Mammary epithelial cell (primary cell): ENCODE measurements around the gene ABR.

Source experiments
- CTCF ChIP-seq, 2 donors: IDR thresholded peaks in 1 of 2; conservative IDR thresholded peaks in 1 of 2; 2 replicates each; pipeline ENCODE4 v1.5.1; 2011 to 2012; ENCODE audit warnings: inconsistent platforms in 2 of 2, low read length in 2 of 2, mild to moderate bottlenecking in 2 of 2, control low read depth in 1 of 2, low read depth in 1 of 2; ENCODE audit not compliant: insufficient read depth in 1 of 2; ENCODE audit errors: extremely low read depth in 1 of 2
- EZH2 ChIP-seq: IDR thresholded peaks from 2 replicates; pipeline ENCODE4 v1.6.1; 2012; ENCODE audit warnings: low read length, inconsistent platforms, borderline replicate concordance

GRCh38 chr17:1053661-1054360 is 126.0 kb downstream of the ABR start:
- TF ChIP-seq CTCF (conservative IDR thresholded peaks at IDR 0.05 in 1 of 2, IDR thresholded peaks at IDR 0.05 in 1 of 2; ENCODE audit: extremely low read depth in 1 of 2, insufficient read depth in 1 of 2, low read depth in 1 of 2, low read length in 2 of 2) (no peak), EZH2 (no peak)
